Sciatic nerve (tissue), 2 donors: ENCODE results near the gene H6PD. TPM values are rescaled to one million over a fixed set of nuclear protein-coding genes. Genes with fewer than 3 reads are reported as not detected.

Source experiments
- ATAC-seq: fragments of 200-7000 bp; cut with Tn5 transposase; one replicate; pipeline ENCODE4 v1.9.1; 2020; ENCODE audit warnings: mild to moderate bottlenecking, moderate library complexity
- DNase-seq: peaks from one replicate; pipeline ENCODE4 v3.0.0-alpha.2; 2020; ENCODE audit warnings: low spot score
- intact Hi-C: fragments of 100-400 bp; cut with DNase I; formaldehyde crosslinking; loops from one replicate; pipeline ENCODE4 v1.14.2; 2022
- total RNA-seq: library from RNA; stranded (reverse); fragmentation: NEBNext Ultra II Directional; extraction: Animal tissue kit (Norgen Biotek cat#: 25700); gene quantifications from one replicate; pipeline ENCODE4 v1.2.1, GENCODE V29; 2021
- donor health status: DM: no; HTN: no; CAD: no.
- donor health status: DM: no; HTN: no; CAD: no.

H6PD gene, protein sequence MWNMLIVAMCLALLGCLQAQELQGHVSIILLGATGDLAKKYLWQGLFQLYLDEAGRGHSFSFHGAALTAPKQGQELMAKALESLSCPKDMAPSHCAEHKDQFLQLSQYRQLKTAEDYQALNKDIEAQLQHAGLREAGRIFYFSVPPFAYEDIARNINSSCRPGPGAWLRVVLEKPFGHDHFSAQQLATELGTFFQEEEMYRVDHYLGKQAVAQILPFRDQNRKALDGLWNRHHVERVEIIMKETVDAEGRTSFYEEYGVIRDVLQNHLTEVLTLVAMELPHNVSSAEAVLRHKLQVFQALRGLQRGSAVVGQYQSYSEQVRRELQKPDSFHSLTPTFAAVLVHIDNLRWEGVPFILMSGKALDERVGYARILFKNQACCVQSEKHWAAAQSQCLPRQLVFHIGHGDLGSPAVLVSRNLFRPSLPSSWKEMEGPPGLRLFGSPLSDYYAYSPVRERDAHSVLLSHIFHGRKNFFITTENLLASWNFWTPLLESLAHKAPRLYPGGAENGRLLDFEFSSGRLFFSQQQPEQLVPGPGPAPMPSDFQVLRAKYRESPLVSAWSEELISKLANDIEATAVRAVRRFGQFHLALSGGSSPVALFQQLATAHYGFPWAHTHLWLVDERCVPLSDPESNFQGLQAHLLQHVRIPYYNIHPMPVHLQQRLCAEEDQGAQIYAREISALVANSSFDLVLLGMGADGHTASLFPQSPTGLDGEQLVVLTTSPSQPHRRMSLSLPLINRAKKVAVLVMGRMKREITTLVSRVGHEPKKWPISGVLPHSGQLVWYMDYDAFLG
- total RNA-seq = 52.9 TPM

GRCh38 chr1:9234223-9235095 lies at the start of gene H6PD:
H6PD (plus strand) TSS chr1:9234774; CDS start chr1:9244935, 10,161 bp downstream.
- DNase-seq (peak; percentile 92), ATAC-seq (peak; percentile 88)
- intact Hi-C loops = no loop called here

GRCh38 chr1:9186082-9186859 lies 48.3 kb upstream of the H6PD start:
- ATAC-seq = no peak
- no peak for DNase-seq
- intact Hi-C loops = no loop called here

- DNase-seq (no peak), ATAC-seq (no peak)
- intact Hi-C loops = no loop called here
Observed at GRCh38 chr1:9187004-9187403, 47.6 kb upstream of the H6PD start.

DNA sequence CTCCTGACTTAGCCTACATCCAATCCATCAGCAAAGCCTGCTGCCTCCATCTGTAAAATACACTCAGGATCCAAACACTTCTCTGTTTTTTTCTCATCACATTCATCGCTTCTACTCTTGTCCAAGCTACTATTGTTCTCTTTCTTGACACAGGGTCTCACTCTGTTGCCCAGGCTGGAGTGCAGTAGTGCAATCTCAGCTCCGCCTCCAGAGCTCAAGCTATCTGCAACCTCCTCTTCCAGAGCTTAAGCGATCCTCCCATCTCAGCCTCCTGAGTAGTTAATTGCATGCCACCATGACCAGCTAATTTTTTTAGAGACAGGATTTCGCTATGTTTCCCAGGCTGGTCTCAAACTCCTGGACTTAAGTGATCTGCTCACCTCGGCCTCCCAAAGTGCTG lies 44.3 kb upstream of the H6PD start:
- intact Hi-C loops = no loop called here
- ATAC-seq (no peak), DNase-seq (no peak)

DNA sequence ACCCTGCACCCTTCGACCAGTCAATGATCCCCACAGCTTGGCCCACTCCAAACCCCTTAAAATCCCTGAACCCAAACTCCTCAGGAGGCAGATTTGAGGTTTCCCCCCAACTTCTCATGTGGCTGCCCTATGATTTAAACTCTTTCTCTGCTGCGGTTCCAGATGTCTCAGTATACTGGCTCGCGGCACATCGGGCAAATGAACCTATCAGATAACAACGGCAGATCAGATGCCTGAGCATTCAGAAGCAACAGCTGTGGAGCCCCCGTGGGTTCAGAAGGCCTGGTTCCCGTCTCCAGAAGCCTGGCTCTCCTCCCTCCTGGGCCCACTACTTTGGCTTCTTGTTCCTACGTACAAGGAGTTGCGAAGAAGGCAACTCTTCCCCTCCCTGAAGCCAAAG lies 43.3 kb upstream of the H6PD start:
- intact Hi-C loops = no loop called here
- ATAC-seq (no peak), DNase-seq (no peak)

DNA sequence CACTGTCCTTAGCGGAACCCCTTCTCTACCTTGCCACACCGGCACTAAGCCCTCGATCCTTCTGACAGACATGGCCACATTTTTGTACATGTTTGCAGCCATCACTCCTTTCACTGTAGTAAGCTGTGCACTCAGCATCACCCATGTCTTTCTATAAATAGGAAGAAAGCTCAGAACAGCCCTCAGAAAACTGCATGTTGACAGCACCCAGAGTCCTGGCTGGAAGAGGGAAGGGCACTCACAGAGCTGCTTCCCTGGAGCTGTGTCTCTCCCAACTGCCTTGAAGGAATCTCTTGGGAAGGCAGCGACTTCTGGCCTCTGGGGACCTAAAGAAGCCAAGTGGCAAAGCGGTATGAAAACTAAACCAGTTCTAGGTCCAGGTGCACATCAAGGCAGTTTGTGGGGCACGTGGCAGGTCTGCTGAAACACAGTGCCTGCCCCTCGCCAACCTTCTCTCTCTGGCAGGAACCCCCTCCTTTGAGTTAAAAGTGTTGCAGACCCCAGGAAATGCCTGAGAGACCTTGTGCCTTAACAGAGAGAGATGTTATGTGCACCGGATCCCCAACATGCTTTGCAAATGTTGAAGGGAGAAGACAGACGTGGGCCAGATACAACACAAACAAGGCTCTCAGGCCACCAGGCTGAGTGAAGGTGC lies 41.9 kb upstream of the H6PD start:
- intact Hi-C loops = no loop called here
- no peak for DNase-seq
- ATAC-seq = no peak

DNA sequence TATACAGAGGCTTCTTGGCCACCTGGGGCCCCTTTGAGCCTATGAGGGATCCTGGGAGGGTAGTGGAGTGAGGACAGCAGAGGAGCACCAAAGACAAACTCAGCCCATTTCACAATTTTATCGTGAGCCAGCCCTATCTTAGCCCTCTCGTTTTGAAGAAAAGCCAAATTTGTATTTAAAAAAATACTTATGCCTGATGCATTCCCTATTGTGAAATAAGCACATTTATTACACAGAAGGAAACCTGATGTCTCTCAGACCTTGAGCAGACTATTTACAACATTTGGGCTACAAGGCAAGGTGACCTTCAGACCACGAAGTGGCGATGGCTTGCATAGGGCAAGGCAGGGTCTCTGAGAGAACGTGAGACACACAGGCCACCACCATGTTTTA lies 41.3 kb upstream of the H6PD start:
- DNase-seq (no peak), ATAC-seq (no peak)
- intact Hi-C loops = no loop called here

DNA sequence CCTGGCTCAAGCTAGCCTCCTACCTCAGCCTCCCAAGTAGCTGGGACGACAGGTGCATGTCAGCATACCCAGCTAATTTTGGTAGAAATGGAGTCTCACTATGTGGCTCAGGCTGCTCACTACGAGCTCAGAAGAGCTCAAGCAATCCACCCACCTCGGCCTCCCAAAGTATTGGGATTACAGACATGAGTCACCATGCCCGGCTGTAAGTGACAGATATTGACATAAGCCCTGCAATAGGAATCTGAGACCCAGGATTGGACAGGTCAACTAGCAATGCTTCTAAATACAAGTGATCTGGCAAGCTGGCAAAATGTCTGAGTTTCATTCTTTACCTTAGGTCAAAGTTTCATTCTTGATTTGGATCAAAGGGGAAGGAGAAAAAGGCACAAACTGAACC lies 40.5 kb upstream of the H6PD start:
- ATAC-seq (no peak), DNase-seq (no peak)
- intact Hi-C loops = no loop called here

- DNase-seq (no peak), ATAC-seq (peak; percentile 36)
- intact Hi-C loops = loop anchor here (2.0 kb wide), 1 partner anchor 83 kb away; no protein-coding TSS in a partner anchor
Observed at GRCh38 chr1:9195651-9196050, 38.9 kb upstream of the H6PD start.

GRCh38 chr1:9196129-9197040 lies 38.2 kb upstream of the H6PD start:
- ATAC-seq = peak; percentile 87
- intact Hi-C loops = loop anchor here (2.0 kb wide), 1 partner anchor 84 kb away; no protein-coding TSS in a partner anchor
- peak; percentile 91 for DNase-seq

DNA sequence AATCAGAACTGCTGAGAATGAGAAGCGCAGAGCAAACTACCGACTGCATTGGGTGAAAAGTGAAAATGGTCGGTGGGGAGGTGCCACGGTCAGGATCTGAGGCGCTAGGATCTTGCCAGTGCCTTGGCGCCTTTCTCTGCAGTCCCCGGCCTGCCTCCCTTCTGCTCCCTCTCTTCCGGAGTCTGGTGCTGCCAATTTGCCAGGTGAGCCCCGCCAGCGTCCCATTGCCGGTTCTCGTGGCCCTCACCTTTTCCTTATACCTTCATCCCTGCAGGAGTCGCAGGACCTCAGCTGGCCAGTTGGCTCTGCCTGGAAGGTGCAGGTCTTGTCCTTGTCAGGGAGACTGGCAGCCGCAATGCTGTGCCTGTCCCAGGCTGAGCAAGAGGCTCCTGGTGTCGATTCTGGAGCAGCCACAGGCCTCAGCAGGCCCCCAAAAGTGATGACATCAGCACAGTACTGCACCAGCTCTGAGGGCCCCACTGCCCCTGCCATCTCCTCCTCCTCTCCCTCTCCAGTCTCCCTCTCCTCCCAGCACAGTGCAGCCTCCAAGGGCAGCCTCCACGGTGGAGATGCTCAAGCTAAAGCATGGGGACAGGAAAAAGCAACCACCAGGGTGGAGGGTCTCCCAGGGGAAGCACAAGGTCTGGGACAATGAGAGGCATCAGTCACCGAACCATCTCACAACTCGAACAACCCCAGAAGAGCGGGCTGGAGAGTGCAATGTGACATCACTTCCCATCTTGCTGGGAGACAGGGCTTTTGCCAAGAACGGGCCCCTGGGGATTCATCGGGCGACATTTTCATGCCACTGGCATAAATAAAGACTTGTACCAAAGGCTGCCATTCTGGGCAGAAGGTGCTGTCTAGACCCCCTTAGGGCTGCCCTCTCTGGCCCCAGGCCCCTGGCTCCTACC lies 37.1 kb upstream of the H6PD start:
- intact Hi-C loops = loop anchor here (2.0 kb wide), 1 partner anchor 85 kb away; no protein-coding TSS in a partner anchor
- ATAC-seq (no peak), DNase-seq (no peak)

- ATAC-seq = no peak
- intact Hi-C loops = no loop called here
- DNase-seq = no peak
Observed at GRCh38 chr1:9198538-9199361, 35.8 kb upstream of the H6PD start.

DNA sequence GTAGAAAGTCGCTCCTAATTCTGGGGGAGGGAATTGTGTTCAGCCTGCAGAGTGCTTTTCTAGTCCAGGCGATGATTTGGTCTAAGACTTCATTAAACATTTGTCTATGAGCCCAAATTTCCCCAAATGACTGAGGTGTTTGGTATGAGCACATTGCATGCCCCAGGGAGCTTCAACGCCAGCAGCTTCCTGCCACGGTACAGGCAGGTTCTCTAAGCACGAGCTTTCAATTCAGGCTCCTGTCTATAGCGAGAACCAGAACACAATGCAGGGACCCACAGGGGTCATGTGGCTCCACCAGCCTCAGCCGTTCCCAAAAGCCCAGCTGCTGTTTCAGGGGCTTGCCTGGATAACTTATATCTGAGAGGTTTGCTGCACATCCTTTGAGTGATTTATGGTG lies 34.1 kb upstream of the H6PD start:
- intact Hi-C loops = no loop called here
- ATAC-seq (no peak), DNase-seq (no peak)

DNA sequence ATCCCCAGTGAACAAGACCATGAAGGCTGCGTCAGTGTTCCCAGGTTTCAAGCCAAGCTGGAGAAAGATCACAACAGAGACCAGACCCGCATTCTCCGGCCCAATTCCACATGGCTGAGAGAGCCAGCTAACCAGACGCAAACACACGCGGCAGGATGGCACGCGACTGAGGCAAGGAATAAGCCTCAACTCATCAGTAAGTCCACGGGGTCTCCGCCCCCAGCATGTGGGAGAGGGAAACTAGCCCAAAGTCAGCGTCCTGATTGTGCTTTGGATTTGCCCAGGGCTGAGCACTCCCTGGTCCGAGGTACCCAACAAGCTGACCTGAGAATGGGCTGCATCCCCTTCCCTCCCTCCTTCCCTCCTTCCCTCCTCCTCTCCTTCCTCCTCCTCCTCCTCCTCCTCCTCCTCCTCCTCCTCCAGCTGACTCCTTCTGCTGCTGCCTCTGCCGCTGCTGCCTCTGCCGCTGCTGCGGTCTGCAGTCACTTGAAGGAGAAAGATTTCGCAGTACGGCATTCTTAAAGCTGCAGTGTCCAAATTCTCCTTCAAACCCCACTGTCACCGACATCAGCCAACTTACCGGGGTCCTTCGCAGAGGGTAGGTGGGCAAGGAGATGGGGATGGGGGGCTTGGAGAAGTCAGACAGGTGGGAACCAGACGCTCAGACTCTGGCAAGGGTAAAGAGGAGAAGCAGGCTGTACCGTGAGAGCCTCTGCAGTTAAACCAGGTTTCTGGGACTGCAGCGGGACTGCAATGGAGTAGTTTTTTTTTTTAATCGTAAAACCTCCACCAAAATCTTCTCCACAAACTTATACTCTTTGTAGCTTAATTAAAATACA lies 33.0 kb upstream of the H6PD start:
- DNase-seq = no peak
- intact Hi-C loops = no loop called here
- ATAC-seq = peak; percentile 61
